C1 segment of cervical spinal cord (tissue), 14 donors: Measurements from ENCODE around the gene MSL1.

Experiments used
- DNase-seq, 14 donors: peaks; one replicate each; lab custom pipeline; 2025; lab: John Stamatoyannopoulos, UW

Gene MSL1

GRCh38 chr17:40174514-40174913 is 52.7 kb downstream of the MSL1 start:
- no peak for DNase-seq

- no peak for DNase-seq
Measured at GRCh38 chr17:40175928-40176753, 54.4 kb downstream of the MSL1 start.

GRCh38 chr17:40176754-40177110 is 55.0 kb downstream of the MSL1 start:
- no peak for DNase-seq

GRCh38 chr17:40177275-40177874 is 55.6 kb downstream of the MSL1 start, which contains the start of gene RAPGEFL1:
RAPGEFL1 (plus strand) TSS chr17:40177470; CDS start chr17:40177862, 392 bp downstream.
- DNase-seq = peak in 9 of 14 donors; percentile 8 to 56 (median 29)

GRCh38 chr17:40178021-40178601 is 56.3 kb downstream of the MSL1 start:
- DNase-seq = peak in 2 of 14 donors; percentile 1 to 15

- no peak for DNase-seq
Measured at GRCh38 chr17:40178660-40179059, 56.9 kb downstream of the MSL1 start.

GRCh38 chr17:40179923-40180659 is 58.3 kb downstream of the MSL1 start:
- DNase-seq = no peak

GRCh38 chr17:40180694-40181093 is 58.9 kb downstream of the MSL1 start:
- DNase-seq = no peak

GRCh38 chr17:40181205-40181604 is 59.4 kb downstream of the MSL1 start:
- no peak for DNase-seq

GRCh38 chr17:40182606-40183005 is 60.8 kb downstream of the MSL1 start:
- DNase-seq = no peak
